PC-3 (cell line): Measurements from ENCODE around the gene GULP1.

ENCODE experiments used
- EZH2phosphoT487 ChIP-seq: fragments of 300-600 bp; sonication (generic); IDR thresholded peaks from 2 replicates; pipeline ENCODE4 v1.6.1; 2018; ENCODE audit warnings: mild to moderate bottlenecking, antibody characterized with exemption, low read length, borderline replicate concordance
- TF ChIP-seq, protein P1 (sequence below): fragments of 300-600 bp; sonication (generic); conservative IDR thresholded peaks from 2 replicates; pipeline ENCODE4 v1.5.1; 2017; ENCODE audit warnings: antibody characterized with exemption, low read depth, mild to moderate bottlenecking, low read length

DNA sequence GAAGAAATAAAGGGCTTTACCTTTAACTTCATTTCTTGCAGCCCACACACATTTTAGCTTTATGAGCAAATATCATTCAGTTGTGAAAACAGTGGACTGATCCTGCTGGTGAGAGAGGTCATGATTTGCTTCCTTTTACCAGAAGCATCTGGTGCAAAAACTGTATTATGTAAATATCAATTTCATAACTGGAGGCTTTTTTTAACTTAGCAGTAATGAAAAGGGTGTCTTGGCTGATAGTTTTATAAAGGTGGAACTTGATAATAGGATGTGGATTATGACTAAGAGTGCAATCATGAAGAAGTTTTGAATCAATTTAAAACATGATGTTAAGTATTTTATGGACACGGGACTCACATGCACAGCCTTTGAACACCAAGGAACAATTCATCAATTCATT lies 304.4 kb downstream of the GULP1 start:
- TF ChIP-seq, protein P1, sequence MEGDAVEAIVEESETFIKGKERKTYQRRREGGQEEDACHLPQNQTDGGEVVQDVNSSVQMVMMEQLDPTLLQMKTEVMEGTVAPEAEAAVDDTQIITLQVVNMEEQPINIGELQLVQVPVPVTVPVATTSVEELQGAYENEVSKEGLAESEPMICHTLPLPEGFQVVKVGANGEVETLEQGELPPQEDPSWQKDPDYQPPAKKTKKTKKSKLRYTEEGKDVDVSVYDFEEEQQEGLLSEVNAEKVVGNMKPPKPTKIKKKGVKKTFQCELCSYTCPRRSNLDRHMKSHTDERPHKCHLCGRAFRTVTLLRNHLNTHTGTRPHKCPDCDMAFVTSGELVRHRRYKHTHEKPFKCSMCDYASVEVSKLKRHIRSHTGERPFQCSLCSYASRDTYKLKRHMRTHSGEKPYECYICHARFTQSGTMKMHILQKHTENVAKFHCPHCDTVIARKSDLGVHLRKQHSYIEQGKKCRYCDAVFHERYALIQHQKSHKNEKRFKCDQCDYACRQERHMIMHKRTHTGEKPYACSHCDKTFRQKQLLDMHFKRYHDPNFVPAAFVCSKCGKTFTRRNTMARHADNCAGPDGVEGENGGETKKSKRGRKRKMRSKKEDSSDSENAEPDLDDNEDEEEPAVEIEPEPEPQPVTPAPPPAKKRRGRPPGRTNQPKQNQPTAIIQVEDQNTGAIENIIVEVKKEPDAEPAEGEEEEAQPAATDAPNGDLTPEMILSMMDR, result no peak
- no peak for TF ChIP-seq EZH2phosphoT487
